H1 (cell line): ENCODE data around the gene FANCF. TPM values are rescaled to one million over a fixed set of nuclear protein-coding genes. Genes with fewer than 3 reads are reported as not detected.

ENCODE experiments used
- CHD1 ChIP-seq: IDR thresholded peaks from 2 replicates; pipeline ENCODE4 v1.6.1; 2012; ENCODE audit warnings: low read depth, low read length, improper control_type of control experiment
- CHD7 ChIP-seq: fragments of 300-600 bp; sonication (generic); IDR thresholded peaks from 2 replicates; pipeline ENCODE4 v1.7.1; 2012; ENCODE audit warnings: low read length, moderate library complexity, mild to moderate bottlenecking, inconsistent platforms; ENCODE audit not compliant: insufficient replicate concordance
- CREB1 ChIP-seq: IDR thresholded peaks from 2 replicates; pipeline ENCODE4 v1.6.1; 2012; ENCODE audit warnings: inconsistent platforms
- JUN ChIP-seq: IDR thresholded peaks from 2 replicates; pipeline ENCODE4 v1.6.1; 2011; ENCODE audit warnings: low read depth, mild to moderate bottlenecking, improper control_type of control experiment, low read length
- KDM5A ChIP-seq: fragments of 200-600 bp; IDR thresholded peaks from 2 replicates; pipeline ENCODE4 v1.7.1; 2012; ENCODE audit warnings: mild to moderate bottlenecking, low read length, inconsistent platforms, mixed read lengths
- MAFK ChIP-seq: IDR thresholded peaks from 2 replicates; pipeline ENCODE4 v1.6.1; 2012; ENCODE audit warnings: low read depth, mild to moderate bottlenecking, improper control_type of control experiment, low read length
- NANOG ChIP-seq: IDR thresholded peaks from 2 replicates; pipeline ENCODE4 v1.6.1; 2011; ENCODE audit warnings: low read length, low read depth, mild to moderate bottlenecking, inconsistent platforms; ENCODE audit not compliant: insufficient read depth, poor library complexity, severe bottlenecking
- SIN3A ChIP-seq, 2 experiments: IDR thresholded peaks in 1 of 2; conservative IDR thresholded peaks in 1 of 2; 2 replicates each; pipeline ENCODE4 v1.6.1; 2011 to 2012; ENCODE audit warnings: low read length in 2 of 2, improper control_type of control experiment in 1 of 2, low read depth in 1 of 2, mild to moderate bottlenecking in 1 of 2
- SUZ12 ChIP-seq: fragments of 200-600 bp; sonication (generic); IDR thresholded peaks from 2 replicates; pipeline ENCODE4 v1.6.1; 2012; ENCODE audit warnings: mild to moderate bottlenecking, inconsistent platforms, low read length, moderate library complexity, mixed read lengths
- TCF12 ChIP-seq: IDR thresholded peaks from 2 replicates; pipeline ENCODE4 v1.6.1; 2011; ENCODE audit warnings: low read depth, mild to moderate bottlenecking, low read length
- TEAD4 ChIP-seq: IDR thresholded peaks from 2 replicates; pipeline ENCODE4 v1.6.1; 2012; ENCODE audit warnings: low read depth, low read length, inconsistent platforms, mixed read lengths
- polyA plus RNA-seq, 7 experiments: library from polyadenylated mRNA; depleted of rRNA in 3 of 7; stranded (reverse) in 5 of 7; unstranded in 2 of 7; fragments of >200 nt in 5 of 7; fragments of 200-250 nt in 2 of 7; gene quantifications; 1 replicate in 5 of 7; 2 replicates in 1 of 7; 4 replicates in 1 of 7; pipeline versions ENCODE4 v1.2.1 to v1.2.3, GENCODE V29; 2011 to 2013; ENCODE audit warnings: missing spikeins in 2 of 7, mixed read lengths in 2 of 7
- total RNA-seq: library from RNA; stranded (reverse); fragmentation: NEBNext Ultra II Directional; extraction: Animal tissue kit (Norgen Biotek cat#: 25700); gene quantifications from 2 replicates; pipeline ENCODE4 v1.2.1, GENCODE V29; 2021

The FANCF gene
- total and polyA plus RNA-seq, 2 of the 8 experiments (the other 6 are each of a cell fraction or from before 2014, with no cell fraction given): 10.0 to 29.4 TPM

- TF ChIP-seq CHD7 (no peak), MAFK (no peak), KDM5A (no peak), SIN3A (conservative IDR thresholded peaks at IDR 0.05 in 1 of 2, IDR thresholded peaks at IDR 0.05 in 1 of 2; ENCODE audit: low read depth in 1 of 2, low read length in 2 of 2) (no peak), TCF12 (0 out of 2 replicates have a peak, but pooled peaks have one; percentile 54), CHD1 (no peak), TEAD4 (peak; percentile 81), NANOG (no peak), CREB1 (no peak), JUN (no peak), SUZ12 (no peak)
These were observed 9.4 kb upstream of the FANCF start (continued) for GRCh38 chr11:22634897-22635629.
